Kidney (tissue), 14 donors: ENCODE data around the gene SFSWAP. TPM values are rescaled to one million over a fixed set of nuclear protein-coding genes. Genes with fewer than 3 reads are reported as not detected.

ENCODE experiments used
- DNase-seq, 5 donors: peaks; one replicate each; pipeline ENCODE4 v3.0.0-alpha.2; 2013 to 2020
- FAIRE-seq: peaks from 2 replicates; lab custom pipeline; 2012; peaks lifted over from hg19 to GRCh38; lab: Jason Lieb, UNC
- H3K27ac ChIP-seq, 2 donors: one replicate each; pipeline ENCODE4 v1.7.0; 2013; ENCODE audit warnings: low read depth in 2 of 2, low read length in 2 of 2, inconsistent platforms in 1 of 2
- H3K27me3 ChIP-seq: one replicate; pipeline ENCODE4 v1.7.1; 2013; ENCODE audit warnings: low read length, inconsistent platforms; ENCODE audit not compliant: control insufficient read depth, insufficient read depth
- H3K36me3 ChIP-seq, 3 donors: one replicate each; pipeline versions ENCODE4 v1.7.0 to v1.7.1; 2013; ENCODE audit warnings: low read length in 3 of 3, control low read depth in 1 of 3, inconsistent platforms in 1 of 3; ENCODE audit not compliant: insufficient read depth in 3 of 3, control insufficient read depth in 2 of 3
- H3K4me1 ChIP-seq, 3 donors: one replicate each; pipeline versions ENCODE4 v1.7.0 to v1.7.1; 2013; ENCODE audit warnings: low read length in 3 of 3, inconsistent platforms in 1 of 3, low read depth in 1 of 3; ENCODE audit not compliant: control insufficient read depth in 2 of 3, insufficient read depth in 2 of 3
- H3K4me3 ChIP-seq, 3 donors: one replicate each; pipeline versions ENCODE4 v1.7.0 to v1.8.1; 2013; ENCODE audit warnings: low read length in 3 of 3, control low read depth in 1 of 3, inconsistent platforms in 1 of 3
- H3K9ac ChIP-seq, 3 donors: one replicate each; pipeline versions ENCODE4 v1.7.0 to v1.7.1; 2013; ENCODE audit warnings: low read length in 3 of 3, control low read depth in 1 of 3, inconsistent platforms in 1 of 3
- H3K9me3 ChIP-seq, 3 donors: one replicate each; pipeline versions ENCODE4 v1.7.0 to v1.7.1; 2013; ENCODE audit warnings: low read length in 3 of 3, control low read depth in 1 of 3, inconsistent platforms in 1 of 3; ENCODE audit not compliant: control insufficient read depth in 2 of 3, insufficient read depth in 1 of 3
- intact Hi-C: fragments of 100-400 bp; cut with DNase I; formaldehyde crosslinking; loops from one replicate; pipeline ENCODE4 v1.11.1; 2022
- polyA plus RNA-seq: library from polyadenylated mRNA; stranded (reverse); fragments of 350-450 nt; fragmentation: Illumina TruSeq; extraction: RNeasy Lipid Tissue Mini Kit (QIAGEN cat#74804); gene quantifications from one replicate; pipeline ENCODE4 v1.2.3, GENCODE V29; 2014; ENCODE audit warnings: low read depth, low replicate concordance; ENCODE audit not compliant: insufficient read depth
- total RNA-seq: library from RNA; stranded (reverse); fragmentation: NEBNext Ultra II Directional; extraction: Animal tissue kit (Norgen Biotek cat#: 25700); gene quantifications from one replicate; pipeline ENCODE4 v1.2.1, GENCODE V29; 2021
- TF ChIP-seq, protein P1 (sequence below): IDR thresholded peaks from 3 replicates; pipeline ENCODE4 v1.5.1; 2012; ENCODE audit warnings: mild to moderate bottlenecking, moderate library complexity, borderline replicate concordance; ENCODE audit not compliant: insufficient read depth; ENCODE audit errors: extremely low read depth
- donor health status: control.
- donor health status: control.
- donor health status: control.
- donor health status: control.
- donor health status: control.
- donor health status: DM: yes; HTN: yes; CAD: no.
- donor health status: Normal renal cell carcinoma (clear cell type).

Gene SFSWAP
- total and polyA plus RNA-seq, 2 donors from 2014 or later: 13.9 to 46.2 TPM

- no peak overlapping the region for H3K27ac ChIP-seq
- no peaks in the 10 kb centered on the region for H3K9me3 ChIP-seq
- FAIRE-seq: no peak
- H3K27me3 ChIP-seq: peaks cover 9% of the 10 kb centered on the region
- H3K9ac ChIP-seq: no peak overlapping the region
- H3K4me3 ChIP-seq: peak overlapping the region in 1 of 3 donors; percentile 18
- no peaks in the 10 kb centered on the region for H3K36me3 ChIP-seq
- intact Hi-C loops: no loop called here
- TF ChIP-seq, protein P1, sequence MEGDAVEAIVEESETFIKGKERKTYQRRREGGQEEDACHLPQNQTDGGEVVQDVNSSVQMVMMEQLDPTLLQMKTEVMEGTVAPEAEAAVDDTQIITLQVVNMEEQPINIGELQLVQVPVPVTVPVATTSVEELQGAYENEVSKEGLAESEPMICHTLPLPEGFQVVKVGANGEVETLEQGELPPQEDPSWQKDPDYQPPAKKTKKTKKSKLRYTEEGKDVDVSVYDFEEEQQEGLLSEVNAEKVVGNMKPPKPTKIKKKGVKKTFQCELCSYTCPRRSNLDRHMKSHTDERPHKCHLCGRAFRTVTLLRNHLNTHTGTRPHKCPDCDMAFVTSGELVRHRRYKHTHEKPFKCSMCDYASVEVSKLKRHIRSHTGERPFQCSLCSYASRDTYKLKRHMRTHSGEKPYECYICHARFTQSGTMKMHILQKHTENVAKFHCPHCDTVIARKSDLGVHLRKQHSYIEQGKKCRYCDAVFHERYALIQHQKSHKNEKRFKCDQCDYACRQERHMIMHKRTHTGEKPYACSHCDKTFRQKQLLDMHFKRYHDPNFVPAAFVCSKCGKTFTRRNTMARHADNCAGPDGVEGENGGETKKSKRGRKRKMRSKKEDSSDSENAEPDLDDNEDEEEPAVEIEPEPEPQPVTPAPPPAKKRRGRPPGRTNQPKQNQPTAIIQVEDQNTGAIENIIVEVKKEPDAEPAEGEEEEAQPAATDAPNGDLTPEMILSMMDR: peak; percentile 39
- peaks cover 0 to 8% (median 0%) of the 10 kb centered on the region in 3 donors for H3K4me1 ChIP-seq
- DNase-seq: peak; percentile 75 to 93 (median 86)
These were observed 119.5 kb downstream of the SFSWAP start for GRCh38 chr12:131830335-131830913.

- FAIRE-seq: no peak
These were observed 120.2 kb downstream of the SFSWAP start for GRCh38 chr12:131830914-131831571.

GRCh38 chr12:131831635-131832041 lies 120.7 kb downstream of the SFSWAP start:
- TF ChIP-seq, protein P1: no peak
- no peak for FAIRE-seq
- Histone ChIP-seq H3K9ac (no peak overlapping the region), H3K9me3 (no peaks in the 10 kb centered on the region), H3K36me3 (no peaks in the 10 kb centered on the region), H3K4me3 (no peak overlapping the region), H3K27ac (no peak overlapping the region), H3K27me3 (peaks cover 9% of the 10 kb centered on the region), H3K4me1 (peaks cover 0 to 8% (median 0%) of the 10 kb centered on the region in 3 donors)
- DNase-seq: peak in 1 of 5 donors; percentile 71
- intact Hi-C loops: no loop called here

More at GRCh38 chr12:131830914-131831571, 120.2 kb downstream of the SFSWAP start:
- TF ChIP-seq, protein P1: no peak
- H3K4me1 ChIP-seq: peaks cover 0 to 8% (median 0%) of the 10 kb centered on the region in 3 donors
- H3K9ac ChIP-seq: no peak overlapping the region
- H3K9me3 ChIP-seq: no peaks in the 10 kb centered on the region
- peaks cover 9% of the 10 kb centered on the region for H3K27me3 ChIP-seq
- H3K4me3 ChIP-seq: peak overlapping the region in 1 of 3 donors; percentile 18
- intact Hi-C loops: no loop called here
- peak in 1 of 5 donors; percentile 64 for DNase-seq
- H3K27ac ChIP-seq: no peak overlapping the region
- H3K36me3 ChIP-seq: no peaks in the 10 kb centered on the region
